ENCODE measurements around the gene JAZF1.

- TF ChIP-seq CTCF (IDR thresholded peaks at IDR 0.05) (no peak), EZH2 (IDR thresholded peaks at IDR 0.05; ENCODE audit: borderline replicate concordance, insufficient read depth, low read depth, low read length, poor library complexity, severe bottlenecking) (no peak)
Measured at GRCh38 chr7:28217143-28217542, 36.5 kb upstream of the JAZF1 start.

Measured in B cell (primary cell).